HG03439 (cell line): Measurements from ENCODE around the gene CTNNBIP1.
"Not testable (repeated sequence)": the region's sequence is repeated elsewhere in the genome, so short reads cannot be mapped to it uniquely, and the experiment has no call there.

Source experiments
- ATAC-seq: cut with Tn5 transposase; IDR thresholded peaks from one replicate; pipeline ENCODE4 v1.9.1; 2021; ENCODE audit warnings: mild to moderate bottlenecking, moderate library complexity; ENCODE audit not compliant: unreplicated experiment

CTNNBIP1 gene

GRCh38 chr1:9809100-9809510 lies 101.0 kb downstream of the CTNNBIP1 start:
- ATAC-seq: no peak

GRCh38 chr1:9808459-9808858 lies 101.6 kb downstream of the CTNNBIP1 start:
- ATAC-seq: no peak

- ATAC-seq: no peak
Observed at GRCh38 chr1:9807541-9807940, 102.5 kb downstream of the CTNNBIP1 start.

- ATAC-seq: not testable (repeated sequence)
Observed at GRCh38 chr1:9805972-9806371, 104.1 kb downstream of the CTNNBIP1 start.

GRCh38 chr1:9805006-9805508 lies 105.0 kb downstream of the CTNNBIP1 start:
- no peak for ATAC-seq

GRCh38 chr1:9803003-9803918 lies 106.8 kb downstream of the CTNNBIP1 start:
- not testable (repeated sequence) for ATAC-seq

- ATAC-seq: no peak
Observed at GRCh38 chr1:9801909-9802308, 108.2 kb downstream of the CTNNBIP1 start.
